ENCODE data around the gene CEACAM19. TPM values are rescaled to one million over a fixed set of nuclear protein-coding genes. Genes with fewer than 3 reads are reported as not detected.

Gene CEACAM19
- total and polyA plus RNA-seq, 9 of the 15 experiments (the other 6 are each of a cell fraction or from before 2014, with no cell fraction given): 0.15 to 0.30 (median 0.23) TPM; not detected in 5

DNA sequence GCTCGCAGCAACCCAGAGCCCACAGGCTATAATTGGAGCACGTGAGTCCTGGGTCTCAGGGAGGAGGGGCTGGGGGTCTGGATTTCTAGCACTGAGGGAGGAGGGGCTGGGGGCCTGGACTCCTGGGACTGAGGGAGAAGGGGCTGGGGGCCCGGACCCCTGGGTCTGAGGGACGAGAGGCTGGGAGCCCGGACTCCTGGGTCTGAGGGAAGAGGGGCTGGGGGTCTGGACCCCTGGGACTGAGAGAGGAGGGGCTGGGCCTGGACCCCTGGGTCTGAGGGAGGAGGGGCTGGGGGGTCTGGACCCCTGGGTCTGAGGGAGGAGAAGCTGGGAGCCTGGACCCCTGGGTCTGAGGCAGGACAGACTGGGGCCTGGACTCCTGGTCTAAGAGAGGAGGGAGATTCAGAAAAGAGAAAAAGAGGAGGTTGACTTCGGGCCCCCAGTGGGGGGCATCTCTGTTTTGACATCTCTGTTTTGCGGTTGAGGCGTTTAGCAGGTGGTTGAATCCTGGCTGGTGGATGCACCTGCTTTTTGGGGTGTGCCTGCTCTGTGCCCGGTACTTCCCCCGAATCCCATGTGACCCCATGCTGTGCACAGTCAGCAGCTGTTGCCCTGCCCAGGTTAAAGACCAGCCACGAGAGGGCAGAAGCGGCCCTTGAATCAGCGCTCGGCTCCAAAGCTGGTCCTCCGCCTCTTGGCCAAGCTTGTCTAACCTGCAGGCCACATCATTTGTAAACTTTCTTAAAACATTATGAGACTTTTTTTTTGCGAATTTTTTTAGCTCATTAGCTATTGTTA is 17.1 kb upstream of the CEACAM19 start:
- H3K9ac ChIP-seq (ENCODE audit: insufficient read depth in 1 of 2, low read depth in 2 of 2, low read length in 2 of 2): 0 out of 4 replicates have a peak overlapping the region, but pooled peaks of 1 of the 2 experiments have one; percentile 31
- H3K27me3 ChIP-seq (ENCODE audit: control insufficient read depth in 2 of 2, insufficient read depth in 2 of 2, low read length in 2 of 2): no peaks in the 10 kb centered on the region
- no peaks in the 10 kb centered on the region for H3K9me1 ChIP-seq (ENCODE audit: control insufficient read depth, insufficient read depth, low read length)
- no peaks in the 10 kb centered on the region for H3K79me2 ChIP-seq (ENCODE audit: control insufficient read depth, insufficient read depth, low read length)
- no peak overlapping the region for H2AFZ ChIP-seq (ENCODE audit: low read depth, low read length)
- peaks cover 0 to 13% of the 10 kb centered on the region in 2 experiments; a peak in 2 of 5 replicates for H3K4me1 ChIP-seq (replicated peaks in 1 of 2; ENCODE audit: control insufficient read depth in 2 of 2, insufficient read depth in 2 of 2, low read length in 2 of 2)
- no TSS peak for BruUV-seq (replicated peaks)
- DNase-seq (ENCODE audit: extremely low read depth in 1 of 4, low spot score in 3 of 4) (peak; percentile 55 to 72 (median 58)), FAIRE-seq (peak; percentile 76), ATAC-seq (peak; percentile 82)
- H3K27ac ChIP-seq (ENCODE audit: extremely low read depth, low read depth, low read length): no peak overlapping the region
- no peaks in the 10 kb centered on the region for H3K9me3 ChIP-seq (replicated peaks; ENCODE audit: control insufficient read depth, insufficient read depth, low read depth, low read length)
- H3K4me2 ChIP-seq (ENCODE audit: insufficient read depth, low read length): no peak overlapping the region
- in situ Hi-C loops (cut with MboI): no loop called here
- no peak overlapping the region for H3K4me3 ChIP-seq
- WGBS (ENCODE audit: insufficient coverage, low coverage, missing lambda C conversion rate): 32% methylated on average over 13 of the region's 16 CpGs
- ChIA-PET CTCF (ENCODE audit: low intra/inter-chr PET ratio) (interaction anchor here (0.6 to 2.8 kb wide), 6 partner anchors 66 to 191 kb away, joined by 3 to 14 read pairs (median 6); no protein-coding TSS in a partner anchor), POLR2A (interaction anchor here (0.6 to 1.3 kb wide), 6 partner anchors 9 to 729 kb away, joined by 3 to 6 read pairs (median 3); partner anchors contain the start of gene GEMIN7)
- intact Hi-C loops (cut with micrococcal nuclease): loop anchor here (1.0 kb wide), 1 partner anchor 116 kb away; no protein-coding TSS in a partner anchor
- H3K36me3 ChIP-seq (ENCODE audit: control insufficient read depth, insufficient read depth, low read length): peaks cover 35% of the 10 kb centered on the region; the same call in 2 of the 3 replicates
- no peaks in the 10 kb centered on the region for H4K20me1 ChIP-seq (replicated peaks; ENCODE audit: control insufficient read depth, insufficient read depth, low read length)
- TF ChIP-seq BHLHE40 (IDR thresholded peaks at IDR 0.05; ENCODE audit: low read length): peak; percentile 14; the same call in 1 of the 2 replicates
- no peak for TF ChIP-seq ZNF324 (CRISPR knock-in tag; IDR thresholded peaks at IDR 0.05)
- peak; percentile 69 to 70 for TF ChIP-seq RAD21 (CRISPR knock-in tag; conservative IDR thresholded peaks at IDR 0.05 in 1 of 2, IDR thresholded peaks at IDR 0.05 in 1 of 2)
- TF ChIP-seq, protein P1, sequence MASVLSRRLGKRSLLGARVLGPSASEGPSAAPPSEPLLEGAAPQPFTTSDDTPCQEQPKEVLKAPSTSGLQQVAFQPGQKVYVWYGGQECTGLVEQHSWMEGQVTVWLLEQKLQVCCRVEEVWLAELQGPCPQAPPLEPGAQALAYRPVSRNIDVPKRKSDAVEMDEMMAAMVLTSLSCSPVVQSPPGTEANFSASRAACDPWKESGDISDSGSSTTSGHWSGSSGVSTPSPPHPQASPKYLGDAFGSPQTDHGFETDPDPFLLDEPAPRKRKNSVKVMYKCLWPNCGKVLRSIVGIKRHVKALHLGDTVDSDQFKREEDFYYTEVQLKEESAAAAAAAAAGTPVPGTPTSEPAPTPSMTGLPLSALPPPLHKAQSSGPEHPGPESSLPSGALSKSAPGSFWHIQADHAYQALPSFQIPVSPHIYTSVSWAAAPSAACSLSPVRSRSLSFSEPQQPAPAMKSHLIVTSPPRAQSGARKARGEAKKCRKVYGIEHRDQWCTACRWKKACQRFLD (CRISPR knock-in tag; IDR thresholded peaks at IDR 0.05): no peak
- TF ChIP-seq MCM2 (IDR thresholded peaks at IDR 0.05; ENCODE audit: low read depth): no peak
- TF ChIP-seq, protein P2, sequence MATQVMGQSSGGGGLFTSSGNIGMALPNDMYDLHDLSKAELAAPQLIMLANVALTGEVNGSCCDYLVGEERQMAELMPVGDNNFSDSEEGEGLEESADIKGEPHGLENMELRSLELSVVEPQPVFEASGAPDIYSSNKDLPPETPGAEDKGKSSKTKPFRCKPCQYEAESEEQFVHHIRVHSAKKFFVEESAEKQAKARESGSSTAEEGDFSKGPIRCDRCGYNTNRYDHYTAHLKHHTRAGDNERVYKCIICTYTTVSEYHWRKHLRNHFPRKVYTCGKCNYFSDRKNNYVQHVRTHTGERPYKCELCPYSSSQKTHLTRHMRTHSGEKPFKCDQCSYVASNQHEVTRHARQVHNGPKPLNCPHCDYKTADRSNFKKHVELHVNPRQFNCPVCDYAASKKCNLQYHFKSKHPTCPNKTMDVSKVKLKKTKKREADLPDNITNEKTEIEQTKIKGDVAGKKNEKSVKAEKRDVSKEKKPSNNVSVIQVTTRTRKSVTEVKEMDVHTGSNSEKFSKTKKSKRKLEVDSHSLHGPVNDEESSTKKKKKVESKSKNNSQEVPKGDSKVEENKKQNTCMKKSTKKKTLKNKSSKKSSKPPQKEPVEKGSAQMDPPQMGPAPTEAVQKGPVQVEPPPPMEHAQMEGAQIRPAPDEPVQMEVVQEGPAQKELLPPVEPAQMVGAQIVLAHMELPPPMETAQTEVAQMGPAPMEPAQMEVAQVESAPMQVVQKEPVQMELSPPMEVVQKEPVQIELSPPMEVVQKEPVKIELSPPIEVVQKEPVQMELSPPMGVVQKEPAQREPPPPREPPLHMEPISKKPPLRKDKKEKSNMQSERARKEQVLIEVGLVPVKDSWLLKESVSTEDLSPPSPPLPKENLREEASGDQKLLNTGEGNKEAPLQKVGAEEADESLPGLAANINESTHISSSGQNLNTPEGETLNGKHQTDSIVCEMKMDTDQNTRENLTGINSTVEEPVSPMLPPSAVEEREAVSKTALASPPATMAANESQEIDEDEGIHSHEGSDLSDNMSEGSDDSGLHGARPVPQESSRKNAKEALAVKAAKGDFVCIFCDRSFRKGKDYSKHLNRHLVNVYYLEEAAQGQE (IDR thresholded peaks at IDR 0.05; ENCODE audit: borderline replicate concordance): peak; percentile 77; the same call in 1 of the 2 replicates
- TF ChIP-seq, protein P2 (CRISPR knock-in tag; IDR thresholded peaks at IDR 0.05; ENCODE audit: low read depth): no peak
- TF ChIP-seq, protein P3, sequence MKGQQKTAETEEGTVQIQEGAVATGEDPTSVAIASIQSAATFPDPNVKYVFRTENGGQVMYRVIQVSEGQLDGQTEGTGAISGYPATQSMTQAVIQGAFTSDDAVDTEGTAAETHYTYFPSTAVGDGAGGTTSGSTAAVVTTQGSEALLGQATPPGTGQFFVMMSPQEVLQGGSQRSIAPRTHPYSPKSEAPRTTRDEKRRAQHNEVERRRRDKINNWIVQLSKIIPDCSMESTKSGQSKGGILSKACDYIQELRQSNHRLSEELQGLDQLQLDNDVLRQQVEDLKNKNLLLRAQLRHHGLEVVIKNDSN (CRISPR knock-in tag; IDR thresholded peaks at IDR 0.05): peak; percentile 72
- 0 out of 2 replicates have a peak, but pooled peaks have one; percentile 12 for TF ChIP-seq L3MBTL2 (IDR thresholded peaks at IDR 0.05)
- TF ChIP-seq ATF7 (IDR thresholded peaks at IDR 0.05): no peak
- no peak for TF ChIP-seq ZNF239 (CRISPR knock-in tag; IDR thresholded peaks at IDR 0.05)
